HG02759 (cell line): ENCODE measurements around the gene ADRA2C.

Experiments used
- ATAC-seq: cut with Tn5 transposase; IDR thresholded peaks from one replicate; pipeline ENCODE4 v1.9.1; 2021; ENCODE audit warnings: mild to moderate bottlenecking, moderate library complexity; ENCODE audit not compliant: unreplicated experiment

Gene ADRA2C

DNA sequence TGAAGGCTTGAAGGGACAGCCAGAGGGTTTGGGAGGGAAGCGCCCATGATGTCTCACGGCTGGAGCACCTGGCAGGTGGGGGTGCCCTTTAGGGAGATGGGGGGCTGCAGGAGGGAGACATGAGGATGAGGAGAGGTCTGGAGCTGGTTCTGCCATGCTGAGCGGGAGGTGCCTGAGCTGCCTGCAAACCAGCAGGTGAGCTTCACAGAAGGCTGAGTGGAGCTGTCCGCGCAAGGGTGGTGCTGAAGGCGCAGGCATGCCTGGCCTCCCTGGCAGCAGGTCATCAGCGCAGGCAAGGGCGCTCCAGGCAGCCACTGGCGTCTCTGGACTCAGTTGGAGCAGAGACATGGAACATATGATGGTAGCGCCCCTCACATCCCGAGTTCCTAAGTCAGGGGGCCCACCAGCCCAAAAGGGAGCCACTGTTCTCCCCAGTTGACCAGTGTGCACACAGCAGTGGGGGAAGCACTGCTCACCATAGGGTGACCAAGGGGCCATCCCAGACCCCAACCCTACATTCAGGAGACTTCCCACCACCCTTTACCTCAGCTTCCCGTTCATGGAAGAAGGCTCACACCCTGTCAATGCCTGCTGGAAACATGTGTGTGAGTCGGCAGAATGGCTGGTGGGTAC is 25.8 kb downstream of the ADRA2C start:
- ATAC-seq: no peak

DNA sequence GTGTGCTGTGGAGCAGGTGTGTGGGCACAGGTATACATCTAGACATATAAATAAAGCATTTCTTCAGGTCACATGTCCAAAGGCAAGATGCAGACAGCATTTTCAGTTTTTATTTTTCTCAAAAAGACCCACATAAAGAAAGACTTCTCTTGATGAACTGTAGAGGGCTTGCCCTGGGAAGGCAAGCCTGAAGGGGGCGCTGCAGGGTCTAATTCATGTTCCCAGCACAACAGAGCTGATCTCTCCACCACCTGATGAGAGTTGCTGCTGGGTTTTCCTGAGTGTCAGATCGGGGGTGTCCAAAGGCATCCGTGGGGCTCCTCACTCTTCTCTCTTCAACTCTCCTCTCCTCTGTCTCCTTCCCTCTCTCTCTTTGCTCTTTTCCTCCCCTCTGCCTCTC is 26.6 kb downstream of the ADRA2C start:
- ATAC-seq: no peak

DNA sequence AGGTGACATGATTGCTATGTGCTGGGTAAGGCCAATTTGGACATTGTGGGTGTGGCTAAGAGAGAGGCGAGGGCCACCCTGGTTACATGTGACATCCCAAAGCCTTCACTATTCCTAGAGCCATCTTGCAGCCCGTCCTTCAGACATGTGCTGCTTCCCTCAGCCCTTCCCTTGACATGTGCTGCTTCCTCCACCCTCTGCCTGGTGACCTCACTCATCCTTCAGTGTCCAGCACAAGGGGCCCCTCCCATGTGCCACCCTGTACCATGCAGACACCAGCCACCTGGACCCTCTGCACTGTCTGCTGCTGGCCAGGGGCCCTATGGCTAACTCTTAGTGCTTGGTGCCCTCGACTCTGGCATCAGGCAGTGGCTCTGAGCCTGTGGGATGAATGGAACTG is 27.4 kb downstream of the ADRA2C start:
- ATAC-seq: no peak

DNA sequence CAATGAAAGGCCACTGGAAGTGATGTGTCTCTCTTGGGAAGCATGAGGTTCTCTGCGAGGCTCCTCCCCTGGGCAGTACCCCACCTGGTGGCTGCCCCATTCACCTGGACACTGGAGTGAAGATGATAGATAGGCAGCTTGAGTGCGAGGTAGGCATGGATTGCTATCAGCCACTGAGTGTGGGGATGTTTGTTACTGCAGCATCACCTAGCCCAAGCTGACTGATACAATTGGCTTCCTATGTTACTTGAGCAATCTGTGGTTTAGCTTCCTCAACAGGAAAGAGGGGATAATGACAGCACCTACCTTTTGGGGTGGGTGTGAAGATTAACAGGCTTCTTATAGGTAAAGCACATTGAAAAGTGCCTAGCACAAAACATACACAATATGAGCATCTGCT is 30.8 kb downstream of the ADRA2C start:
- ATAC-seq: no peak

DNA sequence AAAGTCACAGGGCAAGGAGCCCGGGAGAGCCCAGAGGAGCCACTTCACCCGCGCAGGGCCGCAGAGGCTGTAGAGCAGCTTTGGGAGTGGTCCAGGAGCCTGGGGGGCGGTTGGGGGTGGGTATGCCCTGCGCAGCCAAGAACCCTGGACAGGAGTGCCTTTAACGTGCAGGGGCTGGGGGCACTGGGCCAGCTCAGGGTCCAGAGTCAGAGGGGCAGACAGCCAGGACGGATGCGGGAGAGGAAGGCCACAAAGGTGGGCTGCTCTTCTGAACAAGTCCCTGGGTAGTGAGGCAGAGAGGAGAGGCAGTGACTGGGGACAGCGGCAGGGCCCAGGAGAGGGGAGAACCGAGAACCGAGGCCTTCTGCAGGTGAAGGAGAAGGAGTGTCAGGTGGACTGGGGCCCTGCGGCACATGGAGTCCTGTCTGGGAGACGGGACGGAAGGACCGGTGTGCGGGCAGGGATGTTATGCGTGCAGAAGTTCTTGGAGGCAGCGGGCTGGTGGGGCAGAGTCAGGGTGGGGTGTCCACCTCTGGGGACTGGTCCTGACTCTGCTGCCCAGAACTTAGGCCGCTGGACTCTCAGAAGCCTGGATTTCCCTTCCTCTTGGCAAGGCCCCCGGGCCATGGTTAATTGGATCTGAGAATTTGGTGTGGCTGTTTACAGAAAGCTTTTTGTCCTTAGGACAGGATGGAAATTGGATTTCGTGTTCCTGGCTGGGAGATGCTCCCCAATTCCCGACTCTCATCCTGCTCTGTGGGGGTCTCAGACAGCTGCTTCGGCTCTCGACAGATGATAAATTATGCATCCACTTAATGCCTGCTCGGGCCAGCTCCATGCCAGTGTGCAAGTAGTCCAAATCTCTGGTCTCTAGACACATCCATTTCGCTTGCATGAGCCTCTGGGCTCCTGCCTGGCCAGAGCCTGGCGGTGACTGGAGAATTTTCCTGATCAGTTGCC is 31.9 kb downstream of the ADRA2C start:
- ATAC-seq: no peak

DNA sequence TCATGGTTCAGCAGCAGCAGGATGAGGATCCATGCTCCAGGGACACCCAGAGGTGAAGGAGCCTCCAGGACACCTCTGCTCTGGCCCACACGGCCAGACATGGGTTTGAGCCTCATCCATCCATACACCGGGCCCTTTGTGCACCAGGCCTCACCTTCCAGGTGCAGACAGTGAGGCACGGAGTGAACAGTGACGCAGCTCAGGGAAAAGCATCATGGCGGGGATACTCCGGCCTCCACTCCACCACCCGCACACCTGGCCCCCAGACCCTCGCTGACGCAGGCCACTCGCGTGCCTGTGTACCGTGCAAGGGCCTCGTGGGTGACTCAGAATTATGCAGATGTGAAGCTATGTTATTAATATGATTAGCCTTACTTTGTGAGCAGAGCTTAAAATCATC is 33.3 kb downstream of the ADRA2C start:
- ATAC-seq: no peak

DNA sequence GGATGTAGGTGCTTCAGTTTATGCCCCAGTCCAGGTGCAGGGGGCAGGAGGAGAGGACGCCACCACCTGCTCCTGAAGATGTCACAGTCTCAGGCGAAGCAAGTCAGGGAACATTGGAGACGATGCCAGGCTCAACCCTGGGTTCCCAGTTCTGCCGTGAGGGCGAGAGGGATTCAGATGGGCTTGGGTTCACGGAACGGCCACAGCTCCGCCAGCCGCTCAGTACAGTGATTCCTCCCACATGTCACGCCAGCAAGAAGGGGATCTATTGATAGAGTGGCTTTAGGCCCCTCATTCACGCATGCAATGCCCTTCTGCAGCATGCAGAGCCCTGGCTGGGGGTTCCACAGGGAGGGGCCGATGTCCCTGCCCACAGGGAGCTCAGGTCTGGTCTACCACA is 34.2 kb downstream of the ADRA2C start:
- ATAC-seq: no peak

DNA sequence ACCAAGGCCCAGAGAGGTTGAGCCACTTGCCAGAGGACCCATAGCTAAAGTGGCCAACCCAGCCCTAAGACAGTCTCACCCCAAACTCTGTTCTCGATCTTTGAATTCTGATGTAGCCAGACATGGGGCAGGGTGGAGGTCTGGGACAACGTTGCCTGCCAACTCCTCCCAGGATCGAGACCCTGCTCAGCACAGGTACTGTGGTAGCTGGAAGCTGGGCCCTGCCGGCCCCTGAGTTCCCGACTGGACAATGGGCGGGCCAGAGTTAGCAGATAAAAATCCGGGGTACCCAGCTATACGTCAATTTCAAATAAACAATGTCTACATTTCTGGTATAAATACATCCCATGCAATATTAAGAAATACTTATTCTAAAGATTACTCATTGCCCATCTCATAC is 35.3 kb downstream of the ADRA2C start:
- no peak for ATAC-seq

DNA sequence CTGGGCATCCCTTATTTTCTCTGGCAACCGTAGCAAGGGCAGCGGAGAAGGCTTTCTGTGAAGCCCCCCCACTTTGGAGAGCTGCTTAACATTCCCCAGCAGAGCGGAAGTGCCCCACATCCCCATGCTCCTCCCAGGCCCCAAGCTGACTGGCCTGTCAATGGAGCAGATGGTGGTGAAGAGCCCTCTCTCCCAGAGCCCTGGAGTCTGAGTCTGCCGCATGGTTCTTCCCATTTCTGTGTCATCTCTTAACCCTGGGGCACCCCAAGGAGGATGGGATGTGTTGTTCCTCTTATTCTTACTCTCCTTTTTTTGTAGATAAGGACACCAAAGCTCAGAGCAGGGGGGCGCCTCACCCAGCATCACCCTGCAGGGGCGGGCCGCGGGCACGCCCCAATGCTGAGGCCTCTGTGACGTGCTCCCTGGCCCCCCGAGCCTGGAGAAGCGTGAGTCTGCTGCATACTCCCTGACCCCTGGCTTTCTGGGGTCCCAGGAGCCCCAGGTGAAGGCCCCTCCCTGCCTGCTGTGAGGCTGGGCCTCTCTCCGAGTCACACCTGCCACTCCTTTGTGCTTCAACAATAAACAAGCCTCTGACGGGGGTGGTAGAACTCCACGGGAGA is 35.9 kb downstream of the ADRA2C start:
- ATAC-seq: no peak

DNA sequence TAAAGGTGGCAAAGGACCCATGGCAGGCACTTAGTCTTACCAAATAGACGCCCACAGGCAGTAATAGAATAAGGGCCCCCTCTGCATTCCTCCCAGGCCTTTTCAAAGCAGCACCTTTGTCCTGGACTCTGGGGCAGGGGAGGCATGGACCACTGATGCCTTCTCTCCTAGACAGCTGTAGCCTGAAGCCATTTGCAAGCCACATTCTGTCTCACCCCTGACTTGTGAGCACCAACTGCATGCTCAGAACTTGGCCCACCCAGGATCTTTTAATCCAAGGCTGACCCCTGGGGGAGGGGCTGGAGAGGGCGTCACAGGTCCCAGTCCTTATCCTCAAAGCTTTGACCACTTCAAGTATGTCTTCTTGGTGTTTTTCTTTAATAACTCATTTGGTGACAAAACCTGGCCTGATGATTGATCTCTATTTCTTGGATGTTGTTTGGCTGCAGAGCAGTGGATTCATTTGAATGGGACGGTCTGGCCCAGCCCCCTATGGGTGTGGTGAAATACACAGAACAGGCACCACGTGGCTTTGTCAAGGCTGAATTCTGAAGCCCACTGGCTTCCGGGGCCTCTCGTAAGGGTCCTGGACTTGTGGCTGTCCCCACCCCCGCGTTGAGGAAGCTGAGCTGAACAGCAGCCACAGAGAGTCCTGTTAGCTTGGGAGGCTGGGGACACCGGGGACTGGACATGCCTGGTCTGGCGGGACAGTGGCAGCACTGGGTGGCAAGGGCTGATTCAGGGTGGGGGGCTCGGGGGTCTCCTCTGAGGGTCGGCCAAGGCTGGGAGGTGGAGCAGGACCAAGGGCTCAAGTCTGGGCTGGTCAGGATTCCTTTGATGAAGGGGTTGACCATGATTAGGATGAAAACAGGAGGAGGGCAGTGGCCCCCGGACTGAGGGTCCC is 36.6 kb downstream of the ADRA2C start:
- ATAC-seq: no peak

DNA sequence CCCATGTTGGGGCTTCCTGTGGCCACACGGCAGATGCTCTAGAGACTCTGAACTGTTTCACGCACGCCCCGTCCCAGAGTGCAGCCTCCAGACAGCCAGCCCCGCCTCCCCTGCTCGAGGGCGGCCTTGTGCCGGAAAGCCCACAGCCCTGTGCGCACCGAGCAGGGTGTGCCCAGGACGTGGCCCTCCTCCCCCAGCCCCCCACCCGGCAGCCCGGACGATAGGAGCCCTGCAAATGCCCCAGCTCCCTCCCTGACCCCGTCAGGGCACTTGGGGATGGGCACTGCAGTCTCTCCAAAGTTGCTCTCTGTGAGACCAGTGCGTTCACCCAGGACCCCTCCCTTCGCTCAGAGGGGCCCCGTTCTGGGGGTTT is 37.3 kb downstream of the ADRA2C start:
- no peak for ATAC-seq

DNA sequence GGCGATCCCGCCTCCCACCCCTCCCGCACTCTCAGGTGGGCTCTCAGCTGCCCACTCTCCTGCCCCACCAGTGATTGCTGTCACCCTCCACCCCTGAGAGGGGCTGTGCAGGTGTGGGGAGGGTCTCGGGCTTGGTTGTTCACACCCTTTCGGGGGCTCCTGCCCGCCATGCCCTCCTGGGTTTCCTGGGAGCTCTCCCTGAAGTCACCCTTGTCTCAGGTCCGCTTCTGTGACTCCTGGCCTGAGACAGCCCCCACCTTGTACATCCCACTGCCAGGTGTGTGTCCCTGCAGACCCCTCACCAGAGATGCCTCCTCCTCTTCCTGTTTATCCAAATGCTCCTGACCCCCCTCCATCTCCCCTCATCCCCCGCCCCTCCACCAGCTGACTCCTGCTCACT is 37.8 kb downstream of the ADRA2C start:
- ATAC-seq: no peak

DNA sequence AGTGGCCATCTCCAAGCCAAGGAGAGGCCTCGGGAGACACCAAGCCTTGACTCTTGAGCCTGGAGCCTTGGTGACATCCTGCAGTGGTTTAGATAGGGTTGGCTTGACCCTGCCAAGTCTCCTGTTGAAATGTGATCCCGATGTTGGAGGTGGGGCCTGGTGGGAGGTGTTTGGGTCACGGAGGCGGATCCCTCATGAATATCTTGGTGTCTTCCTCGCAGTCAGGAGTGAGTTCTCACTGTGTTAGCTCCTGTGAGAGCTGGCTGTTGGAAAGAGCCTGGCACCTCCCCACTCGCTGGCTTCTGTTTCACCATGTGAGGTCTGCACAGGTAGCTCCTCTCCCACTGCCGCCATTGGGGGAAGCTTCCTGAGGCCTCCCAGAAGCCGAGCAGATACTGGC is 38.8 kb downstream of the ADRA2C start:
- ATAC-seq: no peak

DNA sequence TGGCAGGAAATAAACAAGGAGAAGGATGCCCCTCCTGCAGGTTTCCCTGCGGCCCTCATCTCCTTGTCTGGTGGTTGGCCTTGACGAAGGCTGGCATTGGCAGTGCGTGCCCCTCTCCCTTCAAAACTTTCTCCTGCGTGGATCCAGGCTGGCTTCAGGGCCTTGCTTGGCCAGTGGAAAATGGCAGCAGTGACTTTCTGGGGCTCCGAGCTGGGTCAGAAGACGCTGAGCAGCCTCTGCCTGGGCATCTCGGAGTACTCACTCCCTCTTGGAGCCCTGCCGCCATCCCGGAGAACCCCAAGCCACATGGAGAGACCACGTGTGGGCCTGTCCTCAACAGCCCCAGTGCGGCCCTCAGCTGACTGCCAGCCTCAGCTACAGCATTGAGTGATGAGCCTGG is 39.5 kb downstream of the ADRA2C start:
- ATAC-seq: no peak

DNA sequence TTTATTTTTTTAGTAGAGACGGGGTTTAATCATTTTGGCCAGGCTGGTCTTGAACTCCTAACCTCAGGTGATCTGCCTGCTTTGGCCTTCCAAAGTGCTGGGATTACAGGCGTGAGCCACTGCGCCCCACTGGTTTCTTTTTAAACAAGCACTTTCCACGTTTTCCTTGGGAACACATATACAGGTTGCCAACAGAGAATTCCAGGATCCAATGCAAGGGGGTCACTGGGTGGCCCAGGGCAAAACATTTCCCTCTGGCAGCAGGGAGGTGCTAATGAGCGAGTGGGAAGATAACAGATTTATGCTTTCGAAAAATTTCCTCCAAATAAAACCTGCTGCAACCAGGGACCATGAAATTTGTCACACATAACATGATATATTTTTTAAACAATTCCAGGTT is 41.1 kb downstream of the ADRA2C start:
- ATAC-seq: no peak

DNA sequence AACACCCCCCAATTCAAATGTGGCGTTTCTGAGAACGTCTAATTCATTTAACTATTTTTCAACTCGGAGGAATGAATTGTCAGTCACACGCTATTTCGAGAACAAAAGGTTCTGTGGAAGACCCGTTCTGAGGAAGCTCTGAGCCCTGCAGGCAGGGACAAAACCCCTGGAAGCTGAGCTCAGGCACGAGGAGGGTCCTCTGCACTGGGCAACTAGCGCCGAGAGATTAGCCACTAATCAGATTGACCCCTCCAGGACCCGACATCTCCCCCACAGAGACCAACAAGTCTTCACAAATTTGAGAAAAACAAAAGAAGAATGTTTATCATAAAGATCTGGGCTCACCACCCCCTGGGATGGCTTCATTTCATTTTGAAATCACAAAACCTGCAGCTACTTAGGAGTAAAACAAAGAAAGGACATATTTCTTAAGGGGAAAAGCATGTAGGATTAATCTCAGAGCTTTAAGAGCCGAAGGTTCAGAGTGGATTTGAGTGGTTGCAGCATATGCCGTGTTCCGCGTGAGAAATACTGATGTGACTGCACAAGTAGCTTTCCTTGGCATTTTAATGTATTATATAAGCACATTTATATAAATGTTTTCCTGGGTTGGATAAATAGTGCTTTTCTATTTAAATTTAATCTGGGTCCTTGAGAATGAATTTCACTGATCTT is 41.8 kb downstream of the ADRA2C start:
- ATAC-seq: no peak

DNA sequence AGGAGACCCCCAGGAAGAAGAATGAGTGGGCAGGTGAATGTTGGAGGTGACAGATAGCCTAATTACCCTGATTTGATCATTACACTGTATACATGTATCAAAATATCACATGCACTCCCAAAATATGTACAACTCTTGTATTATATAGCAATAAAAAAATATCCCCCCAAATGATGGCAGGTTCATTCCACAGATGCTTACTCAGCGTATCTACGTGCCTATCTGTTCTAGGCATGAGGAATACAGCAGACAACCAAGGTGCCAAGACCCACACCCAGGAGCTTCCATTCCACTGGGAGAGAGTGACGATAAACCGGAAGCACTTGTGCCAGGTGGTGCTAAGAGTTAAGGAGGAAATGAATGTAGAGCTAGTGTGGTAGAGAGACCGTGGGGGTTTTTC is 42.4 kb downstream of the ADRA2C start:
- no peak for ATAC-seq

DNA sequence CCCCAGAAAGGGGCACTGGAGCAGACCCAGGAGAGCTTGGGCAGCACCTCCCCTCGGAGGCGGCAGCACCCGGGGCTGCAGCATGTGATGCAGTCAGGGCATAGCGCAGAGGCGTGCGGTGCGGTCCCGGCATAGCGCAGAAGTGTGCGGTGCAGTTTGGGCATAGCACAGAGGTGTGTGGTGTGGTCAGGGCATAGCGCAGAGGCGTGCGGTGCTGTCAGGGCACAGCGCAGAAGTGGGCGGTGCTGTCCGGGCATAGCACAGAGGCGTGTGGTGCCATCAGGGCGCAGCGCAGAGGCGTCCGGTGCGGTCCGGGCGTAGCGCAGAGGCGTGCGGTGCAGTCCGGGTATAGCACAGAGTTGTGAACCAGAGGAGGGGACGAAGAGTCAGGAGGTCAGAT is 42.8 kb downstream of the ADRA2C start:
- no peak for ATAC-seq

DNA sequence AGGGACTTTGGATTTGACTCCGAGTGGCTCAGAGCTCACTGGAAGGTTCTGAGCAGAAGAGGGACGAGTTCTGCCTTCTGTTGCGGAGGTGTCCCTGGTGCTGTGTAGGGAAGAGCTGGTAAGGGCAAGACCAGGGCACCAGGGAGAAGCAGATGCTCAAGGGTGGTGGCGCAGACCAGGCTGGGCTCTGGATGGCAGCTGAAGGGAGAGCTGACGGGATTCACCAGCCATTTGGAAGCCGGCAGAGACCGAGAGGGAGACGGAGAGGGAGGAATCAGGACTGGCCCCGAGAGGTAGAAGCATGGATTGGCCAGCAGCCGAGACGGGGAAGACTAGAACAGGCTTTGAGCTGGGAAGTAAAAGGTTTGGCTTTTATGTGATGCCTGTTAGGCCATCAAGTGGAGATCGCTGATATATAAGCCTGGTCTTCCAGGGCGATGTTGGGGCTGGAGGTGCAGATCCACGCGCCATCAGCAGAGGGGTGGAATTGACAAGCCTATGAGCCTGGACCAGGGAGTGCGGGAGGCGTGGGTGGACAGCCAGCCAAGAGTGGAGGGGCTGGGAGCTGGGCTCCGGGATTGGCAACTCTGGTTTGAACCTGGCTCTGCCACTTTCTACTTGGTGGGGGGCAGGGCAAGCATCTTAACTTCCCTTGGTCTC is 43.4 kb downstream of the ADRA2C start:
- ATAC-seq: no peak

DNA sequence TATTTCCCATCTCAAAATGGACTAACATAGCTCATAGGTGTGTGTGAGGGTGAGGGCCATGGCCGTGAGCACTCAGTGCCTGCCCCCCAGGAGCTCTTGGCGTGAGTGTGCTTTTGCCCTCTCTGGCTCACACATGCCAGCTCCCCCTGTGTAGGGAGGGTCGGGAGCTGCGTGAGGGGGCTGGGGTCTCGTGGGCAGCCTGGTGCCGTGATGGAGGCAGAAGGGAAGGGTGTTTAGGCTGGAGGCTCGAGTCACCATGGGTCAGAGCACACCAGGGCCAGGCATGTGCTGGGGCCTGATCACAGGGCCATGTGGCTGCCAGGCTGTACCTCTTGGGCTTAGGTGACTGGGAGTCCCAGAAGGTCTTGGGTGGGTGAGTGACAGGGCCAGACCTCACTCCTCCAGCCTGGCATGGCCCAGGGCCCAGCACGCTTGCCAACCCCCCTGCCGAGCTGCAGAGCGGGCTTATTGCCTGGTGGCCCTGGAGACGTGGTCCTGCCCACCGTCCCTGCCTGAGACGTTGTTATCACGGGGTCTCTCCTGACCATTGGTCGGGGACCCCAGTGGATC is 44.0 kb downstream of the ADRA2C start:
- ATAC-seq: no peak
